Right lung (tissue), 5 donors: ENCODE results near the gene SQOR. TPM values are rescaled to one million over a fixed set of nuclear protein-coding genes. Genes with fewer than 3 reads are reported as not detected.

Experiments used
- DNase-seq, 2 donors: peaks; one replicate each; pipeline ENCODE4 v3.0.0-alpha.2; 2013
- polyA plus RNA-seq, 5 donors: library from polyadenylated mRNA; unstranded; fragments of 120-200 nt; gene quantifications; one replicate each; pipeline versions ENCODE4 v1.2.1 to v1.2.3, GENCODE V29; 2013; ENCODE audit warnings: inconsistent platforms in 1 of 5, low replicate concordance in 1 of 5; ENCODE audit not compliant: insufficient read length in 5 of 5, insufficient read depth in 1 of 5

SQOR gene
- polyA plus RNA-seq, 5 donors, result 10.1 to 13.6 (median 11.1) TPM

GRCh38 chr15:45657764-45658545, 23.1 kb downstream of the SQOR start:
- no peak for DNase-seq

GRCh38 chr15:45660231-45660979, 25.6 kb downstream of the SQOR start:
- no peak for DNase-seq

DNA sequence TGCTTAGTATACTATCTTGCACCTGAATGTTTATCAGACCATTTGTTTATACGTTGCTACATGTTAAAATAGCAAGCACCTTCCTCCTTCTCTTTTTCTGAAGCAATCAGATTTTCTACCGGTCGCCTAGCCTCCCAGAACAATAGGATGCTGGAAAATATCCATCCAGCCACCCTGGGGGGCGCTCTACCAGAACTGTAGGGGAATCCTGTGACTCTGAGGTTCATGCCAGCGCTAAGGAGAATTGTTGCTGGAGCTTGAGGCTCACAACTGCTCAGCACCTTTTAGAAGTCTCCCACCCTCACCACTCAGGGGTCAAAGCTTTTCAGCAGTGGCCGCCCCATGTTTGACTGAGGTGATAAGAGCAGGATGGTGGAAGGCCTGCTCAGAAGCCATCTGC, 27.5 kb downstream of the SQOR start:
- DNase-seq, result no peak

GRCh38 chr15:45664451-45664850, 29.6 kb downstream of the SQOR start:
- no peak for DNase-seq

GRCh38 chr15:45665261-45665660, 30.4 kb downstream of the SQOR start:
- no peak for DNase-seq

DNA sequence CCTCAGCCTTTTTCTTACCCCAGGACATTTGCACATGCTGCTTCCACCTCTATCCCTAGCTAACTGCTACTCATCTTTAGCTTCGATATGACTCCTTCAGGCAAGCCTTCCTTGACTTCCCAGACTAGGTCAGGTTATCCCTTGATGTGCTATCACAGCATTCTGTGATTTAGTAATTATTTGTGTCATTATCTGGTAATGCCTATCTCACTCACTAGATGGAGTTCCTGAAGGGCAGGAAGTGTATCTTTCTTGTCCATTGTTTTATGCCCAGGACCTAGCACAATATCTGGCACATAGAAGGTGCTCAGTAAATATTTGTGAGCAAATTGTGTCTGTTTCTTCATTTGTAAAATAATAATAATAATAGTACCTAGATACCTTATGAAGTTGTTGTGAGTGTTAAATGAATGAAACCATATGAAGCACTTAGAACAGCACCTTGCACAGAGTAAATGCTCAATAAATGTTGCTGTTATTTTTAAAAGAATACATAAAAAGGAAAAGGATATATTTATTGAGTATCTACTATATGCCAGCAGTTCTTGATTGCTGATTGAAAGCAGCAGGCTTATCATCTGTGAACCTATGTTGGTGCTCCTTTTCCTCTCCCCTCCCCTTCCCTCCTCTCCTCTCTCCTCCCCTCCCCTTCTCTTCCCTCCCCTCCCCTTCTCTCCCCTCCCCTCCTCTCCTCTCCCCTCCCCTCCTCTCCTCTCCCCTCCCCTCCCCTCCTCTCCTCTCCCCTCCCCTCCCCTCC, 31.5 kb downstream of the SQOR start:
- no peak for DNase-seq

- no peak for DNase-seq
Observed at GRCh38 chr15:45667002-45667401, 32.2 kb downstream of the SQOR start.

DNA sequence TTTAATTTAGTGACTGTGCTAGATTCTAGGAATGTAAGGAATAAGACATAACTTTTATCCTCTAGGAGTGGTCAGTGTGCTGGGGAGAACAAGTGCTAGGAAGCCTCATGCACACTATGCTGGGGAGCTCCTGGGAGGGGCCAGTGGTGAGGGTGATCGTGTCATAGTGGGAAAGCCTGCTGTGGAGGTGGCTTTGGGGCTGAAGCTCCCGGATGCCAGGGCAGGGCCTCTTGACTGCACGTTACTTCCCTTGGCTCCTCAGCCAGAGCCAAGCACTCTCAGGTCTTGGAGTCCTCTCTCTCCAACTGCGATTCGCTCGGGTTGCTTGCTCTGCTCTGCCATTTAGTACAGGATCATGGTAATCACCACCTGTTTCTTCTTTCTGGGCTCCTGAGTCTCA, 33.6 kb downstream of the SQOR start:
- DNase-seq, result no peak

GRCh38 chr15:45669422-45669821, 34.6 kb downstream of the SQOR start:
- DNase-seq, result no peak

- DNase-seq, result peak in 1 of 2 donors; percentile 10
Observed at GRCh38 chr15:45670091-45670490, 35.3 kb downstream of the SQOR start.

DNA sequence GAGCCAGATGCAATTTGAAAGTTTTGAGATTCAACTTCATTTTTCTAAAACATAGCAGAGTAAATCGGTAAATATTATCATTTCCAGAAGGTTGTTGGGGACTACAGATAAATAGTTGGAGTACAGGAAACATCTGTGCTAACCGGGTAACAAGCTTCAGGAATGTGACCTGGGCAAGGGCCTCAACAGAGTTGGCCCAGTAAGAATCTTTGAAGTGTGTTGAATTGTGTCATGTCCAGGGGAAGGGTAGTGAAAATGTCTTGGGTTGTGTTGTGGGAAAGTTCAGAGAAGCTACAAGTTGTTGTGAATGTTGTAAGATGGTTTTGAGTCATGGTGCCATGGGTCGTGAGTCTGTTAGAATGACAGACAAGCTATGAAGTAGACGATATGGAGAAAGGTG, 35.7 kb downstream of the SQOR start:
- DNase-seq, result no peak

DNA sequence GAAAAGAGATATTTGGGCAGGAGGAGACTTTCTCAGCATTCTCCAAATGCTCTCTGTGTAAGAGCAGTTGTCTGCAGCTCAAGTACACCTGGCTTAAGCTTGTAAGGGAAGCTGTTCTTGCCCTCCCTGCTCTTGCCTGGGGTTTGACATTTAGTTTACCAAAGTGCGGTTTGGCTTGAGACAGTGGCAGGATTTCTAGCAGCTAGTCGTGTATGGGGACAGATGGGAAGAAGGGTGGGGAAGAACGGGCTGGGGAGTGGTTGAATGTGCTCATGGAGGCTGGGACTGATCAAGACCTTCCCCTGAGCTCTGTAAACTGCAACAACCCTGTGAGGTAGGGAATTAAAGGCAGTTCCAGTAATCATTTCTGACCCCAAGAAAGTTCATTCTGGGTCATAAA, 39.8 kb downstream of the SQOR start:
- no peak for DNase-seq

DNA sequence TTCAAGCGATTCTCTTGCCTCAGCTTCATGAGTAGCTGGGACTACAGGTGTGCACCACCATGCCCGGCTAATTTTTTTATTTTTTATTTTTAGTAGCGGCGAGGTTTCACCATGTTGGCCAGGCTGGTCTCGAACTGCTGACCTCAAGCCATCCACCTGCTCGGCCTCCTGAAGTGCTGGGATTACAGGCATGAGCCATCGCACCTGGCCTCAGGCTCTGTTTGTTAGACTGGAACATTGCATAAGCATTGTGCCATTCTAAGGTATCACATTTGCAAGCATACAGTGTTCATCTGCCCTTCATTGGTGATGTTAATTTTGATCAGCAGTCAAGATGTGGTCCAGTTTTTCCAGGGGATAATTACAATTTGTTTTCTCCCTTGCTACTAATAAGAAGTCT, 43.0 kb downstream of the SQOR start:
- no peak for DNase-seq

DNA sequence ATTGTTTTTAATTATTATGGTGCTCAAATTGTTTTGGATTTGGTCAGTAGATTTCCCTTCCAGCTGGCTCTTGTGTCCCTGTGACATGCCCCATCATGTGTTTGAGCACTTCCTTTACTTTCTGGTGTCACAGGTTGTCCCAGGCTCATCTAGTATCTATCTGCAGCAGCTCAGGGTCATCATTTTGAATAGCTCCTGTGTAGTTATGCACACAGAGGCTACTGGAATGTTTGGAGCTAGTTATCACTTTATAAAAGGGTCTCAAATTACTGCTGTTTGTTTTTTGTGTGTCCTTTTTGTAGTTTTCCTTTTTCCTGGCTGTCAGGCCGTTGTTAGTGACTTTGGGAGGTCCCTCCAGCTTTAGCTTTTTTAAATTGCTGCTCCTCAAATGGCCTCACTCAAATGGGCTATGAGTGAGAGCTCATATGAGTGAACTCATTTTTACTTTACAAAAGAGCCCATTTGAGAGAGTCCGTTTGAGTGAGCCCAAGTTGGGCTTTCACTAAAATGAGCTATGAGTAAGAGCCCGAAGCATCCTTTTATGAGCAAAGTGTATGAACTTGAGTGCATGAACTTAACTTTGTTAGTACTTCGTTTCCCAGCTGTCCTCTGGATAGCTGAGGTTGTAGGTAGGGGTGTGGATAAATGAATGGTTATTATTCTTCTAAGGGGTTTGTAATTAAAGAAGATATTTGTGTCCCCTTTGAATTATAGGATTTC, 43.8 kb downstream of the SQOR start:
- DNase-seq, result no peak

DNA sequence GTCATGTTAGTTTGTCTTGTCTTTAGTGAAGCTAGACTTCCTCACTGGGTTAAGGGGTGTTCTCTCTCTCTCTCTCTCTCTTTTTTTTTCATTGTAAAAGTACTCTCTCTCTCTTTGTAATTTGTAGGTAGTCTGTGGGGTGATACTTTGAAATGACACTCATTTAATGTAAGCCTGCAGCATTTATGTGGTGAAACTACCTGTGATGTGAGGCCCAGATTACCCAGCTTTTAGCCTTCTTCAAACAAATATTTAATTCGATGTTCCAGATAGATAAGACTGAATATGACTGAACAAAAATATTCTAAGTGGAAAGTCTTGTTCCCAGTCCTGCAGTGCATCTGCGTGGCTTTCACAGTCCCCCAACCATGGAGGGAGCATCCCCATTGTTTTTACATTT, 49.7 kb downstream of the SQOR start:
- no peak for DNase-seq

GRCh38 chr15:45689616-45690015, 54.8 kb downstream of the SQOR start:
- no peak for DNase-seq

DNA sequence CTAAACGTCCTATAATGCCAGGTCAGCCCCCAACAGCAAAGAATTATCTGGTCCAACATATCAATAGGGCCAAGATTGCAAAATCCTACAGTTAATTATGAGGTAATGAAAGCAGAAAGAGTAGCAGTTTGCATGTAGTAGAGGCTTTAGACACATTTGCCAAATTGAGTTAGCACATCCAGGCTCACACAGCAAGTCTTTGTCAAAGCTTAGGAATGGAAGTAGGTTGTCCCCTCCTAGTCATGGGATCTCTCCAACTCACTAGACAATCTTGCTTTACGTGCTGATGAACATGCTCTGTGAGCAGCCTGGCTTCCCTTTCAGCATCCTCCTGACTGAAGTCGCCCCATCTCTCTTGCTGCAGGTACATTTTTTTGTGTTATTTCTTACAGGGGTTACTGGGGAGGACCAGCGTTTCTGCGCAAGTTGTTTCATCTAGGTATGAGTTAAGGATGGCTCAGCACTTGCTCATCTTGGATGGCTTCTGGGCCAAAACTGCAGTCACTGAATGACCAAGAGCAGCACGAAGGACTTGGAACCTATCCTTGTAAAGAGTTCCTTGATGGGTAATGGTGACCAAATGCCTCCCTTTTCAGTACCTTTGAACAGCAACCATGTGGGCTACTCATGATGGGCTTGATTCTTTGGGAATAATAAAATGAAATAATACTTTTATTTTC, 55.9 kb downstream of the SQOR start:
- DNase-seq, result no peak

DNA sequence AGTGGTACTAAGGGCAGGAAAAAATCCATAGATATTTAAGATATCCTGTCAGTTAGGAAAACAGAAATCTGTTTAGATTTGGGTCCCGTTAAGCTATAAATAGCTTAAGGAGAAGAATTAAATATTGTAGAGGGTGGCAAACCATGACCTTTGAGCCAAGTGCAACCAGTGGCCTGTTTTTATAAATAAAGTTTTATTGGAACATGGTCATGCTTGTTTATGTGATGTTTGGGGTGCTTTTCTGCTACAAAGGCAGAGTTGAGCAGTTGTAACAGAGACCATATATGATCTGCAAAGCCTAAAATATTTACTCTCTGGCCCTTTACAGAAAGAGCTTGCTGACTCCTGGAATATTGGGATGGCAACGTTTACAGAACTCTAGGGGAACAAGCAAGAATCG, 66.3 kb downstream of the SQOR start:
- DNase-seq, result no peak

GRCh38 chr15:45702041-45702440, 67.2 kb downstream of the SQOR start:
- DNase-seq, result no peak

DNA sequence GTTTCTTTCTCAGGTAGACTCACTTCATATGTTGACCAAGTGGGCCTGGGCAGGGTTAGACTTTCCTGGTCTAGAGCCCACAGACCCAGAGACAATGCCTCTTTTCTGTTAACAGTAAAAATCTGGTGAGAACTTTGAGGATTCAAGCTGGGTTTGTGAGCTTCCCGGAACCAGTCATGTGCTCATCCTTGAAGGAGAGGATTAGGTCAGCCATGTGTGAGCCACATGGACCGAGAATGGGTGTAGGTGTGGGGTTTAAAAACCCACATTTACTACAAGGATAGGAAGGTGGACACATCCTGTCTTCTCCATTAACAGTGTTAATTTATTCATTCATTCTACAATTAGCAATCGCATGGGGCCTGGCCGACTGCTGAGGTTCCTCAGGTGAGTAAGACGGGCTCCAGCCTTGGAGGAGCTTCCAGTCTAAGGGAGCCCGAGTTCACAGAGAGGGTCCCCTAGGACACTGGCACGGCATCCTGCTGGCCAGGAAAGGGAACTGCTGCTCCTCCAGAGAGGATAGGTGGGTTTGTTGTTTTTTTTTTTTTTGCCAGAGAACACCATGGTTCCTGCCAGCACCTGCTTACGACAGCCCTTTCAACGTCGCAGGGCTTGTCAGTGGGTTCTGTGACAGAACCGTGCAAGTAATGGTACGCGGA, 69.0 kb downstream of the SQOR start:
- DNase-seq, result no peak
